ENCODE data around the gene TMEM205. TPM values are rescaled to one million over a fixed set of nuclear protein-coding genes. Genes with fewer than 3 reads are reported as not detected.
A peak's percentile ranks its signal among the peaks of the same experiment; 100 is the strongest.

The TMEM205 gene
- total and polyA plus RNA-seq, 2 of the 13 experiments (the other 11 are each of a cell fraction or from before 2014, with no cell fraction given), result 45.5 to 98.7 TPM

DNA sequence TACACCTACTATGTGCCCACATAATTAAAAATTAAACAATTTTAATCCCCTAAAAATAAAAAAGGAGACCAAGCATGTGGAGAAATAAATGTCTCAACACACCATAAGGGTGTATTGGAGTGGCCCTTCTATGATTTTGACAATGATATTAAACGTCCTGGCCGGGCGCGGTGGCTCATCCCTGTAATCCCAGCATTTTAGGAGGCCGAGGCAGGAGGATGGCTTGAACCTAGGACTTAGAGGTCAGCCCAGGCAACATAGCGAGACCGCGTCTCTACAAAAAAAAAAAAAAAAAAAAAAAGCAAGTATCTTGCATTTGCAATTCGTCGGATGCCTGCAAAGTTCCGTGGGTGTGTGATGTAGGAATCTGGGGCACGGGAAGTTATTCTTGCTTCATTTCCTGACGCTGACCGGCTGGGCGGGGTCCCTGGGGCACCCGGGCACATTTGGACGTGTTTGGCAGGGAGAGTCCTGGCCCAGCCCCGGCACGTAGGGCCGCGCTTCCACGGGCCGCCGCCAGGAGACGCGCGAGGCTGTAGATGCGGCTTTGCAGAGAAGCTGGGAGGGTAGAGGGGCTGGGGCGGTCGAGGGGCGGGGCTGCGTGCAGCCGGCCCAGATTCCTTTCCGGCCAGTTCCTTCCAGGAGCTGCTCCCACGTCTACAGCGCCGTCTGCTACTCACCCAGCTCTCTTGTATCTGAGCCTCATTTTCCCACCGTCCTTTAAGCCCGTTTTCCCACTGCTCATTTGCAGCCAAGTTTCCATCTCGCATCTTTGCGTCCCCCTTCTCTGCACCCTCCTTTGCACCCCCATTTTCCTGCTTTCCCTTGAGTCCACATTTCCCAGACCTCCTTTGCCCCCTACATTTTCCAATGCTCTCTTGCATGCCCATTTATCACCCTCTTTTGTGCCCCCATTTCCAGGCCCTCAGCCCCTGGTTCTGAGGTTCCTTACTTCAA, 52.4 kb downstream of the TMEM205 start (continued):
- TF ChIP-seq, protein P1, sequence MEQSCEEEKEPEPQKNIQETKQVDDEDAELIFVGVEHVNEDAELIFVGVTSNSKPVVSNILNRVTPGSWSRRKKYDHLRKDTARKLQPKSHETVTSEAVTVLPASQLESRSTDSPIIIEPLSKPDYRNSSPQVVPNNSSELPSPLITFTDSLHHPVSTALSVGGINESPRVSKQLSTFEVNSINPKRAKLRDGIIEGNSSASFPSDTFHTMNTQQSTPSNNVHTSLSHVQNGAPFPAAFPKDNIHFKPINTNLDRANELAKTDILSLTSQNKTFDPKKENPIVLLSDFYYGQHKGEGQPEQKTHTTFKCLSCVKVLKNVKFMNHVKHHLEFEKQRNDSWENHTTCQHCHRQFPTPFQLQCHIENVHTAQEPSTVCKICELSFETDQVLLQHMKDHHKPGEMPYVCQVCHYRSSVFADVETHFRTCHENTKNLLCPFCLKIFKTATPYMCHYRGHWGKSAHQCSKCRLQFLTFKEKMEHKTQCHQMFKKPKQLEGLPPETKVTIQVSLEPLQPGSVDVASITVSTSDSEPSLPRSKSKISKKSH (CRISPR knock-in tag; IDR thresholded peaks at IDR 0.05; ENCODE audit: borderline replicate concordance), result no peak
- TF ChIP-seq LCORL (IDR thresholded peaks at IDR 0.05) (no peak), LCORL (CRISPR knock-in tag; IDR thresholded peaks at IDR 0.05) (peak; percentile 98), ZNF350 (CRISPR knock-in tag; IDR thresholded peaks at IDR 0.05; ENCODE audit: borderline replicate concordance, low read depth) (0 out of 2 replicates have a peak, but pooled peaks have one; percentile 27), ETV5 (CRISPR knock-in tag; IDR thresholded peaks at IDR 0.05; ENCODE audit: borderline replicate concordance) (peak; percentile 75; the same call in 1 of the 2 replicates), ZNF713 (CRISPR knock-in tag; IDR thresholded peaks at IDR 0.05) (0 out of 2 replicates have a peak, but pooled peaks have one; percentile 32), CC2D1A (CRISPR knock-in tag; IDR thresholded peaks at IDR 0.05) (no peak), FOXP4 (CRISPR knock-in tag; IDR thresholded peaks at IDR 0.05) (peak; percentile 44; the same call in 1 of the 2 replicates), HOMEZ (CRISPR knock-in tag; IDR thresholded peaks at IDR 0.05; ENCODE audit: low read depth) (no peak), MAZ (IDR thresholded peaks at IDR 0.05; ENCODE audit: borderline replicate concordance, low read depth, low read length) (peak; percentile 30; the same call in 1 of the 2 replicates), MAZ (CRISPR knock-in tag; IDR thresholded peaks at IDR 0.05; ENCODE audit: low read depth) (peak; percentile 84), ZMYM4 (CRISPR knock-in tag; IDR thresholded peaks at IDR 0.05) (peak; percentile 33; the same call in 1 of the 2 replicates), ZNF20 (CRISPR knock-in tag; IDR thresholded peaks at IDR 0.05) (no peak), ZBTB33 (CRISPR knock-in tag; IDR thresholded peaks at IDR 0.05) (peak; percentile 43), ZNF331 (CRISPR knock-in tag; IDR thresholded peaks at IDR 0.05) (no peak), ZNF563 (CRISPR knock-in tag; IDR thresholded peaks at IDR 0.05) (0 out of 2 replicates have a peak, but pooled peaks have one; percentile 6), EP300 (IDR thresholded peaks at IDR 0.05; ENCODE audit: low read depth in 2 of 2, low read length in 2 of 2) (0 out of 4 replicates have a peak, but pooled peaks of 1 of the 2 experiments have one; percentile 3), EP300 (CRISPR knock-in tag; IDR thresholded peaks at IDR 0.05; ENCODE audit: borderline replicate concordance) (no peak), YEATS2 (CRISPR knock-in tag; IDR thresholded peaks at IDR 0.05; ENCODE audit: borderline replicate concordance) (peak; percentile 53; the same call in 1 of the 2 replicates), GZF1 (CRISPR knock-in tag; IDR thresholded peaks at IDR 0.05) (no peak), ZBTB42 (CRISPR knock-in tag; IDR thresholded peaks at IDR 0.05) (no peak), PITX1 (CRISPR knock-in tag; IDR thresholded peaks at IDR 0.05) (no peak)
